KOPT-K1 (cell line): ENCODE data around the gene MDFIC.

ENCODE experiments used
- H3K27ac ChIP-seq: fragments of 200-600 bp; sonication (generic); 2 replicates; pipeline ENCODE4 v1.5.1; 2016; ENCODE audit warnings: antibody characterized with exemption, mild to moderate bottlenecking, low read depth, low read length; ENCODE audit not compliant: poor library complexity, severe bottlenecking
- H3K36me3 ChIP-seq: fragments of 200-600 bp; sonication (generic); 2 replicates; pipeline ENCODE4 v1.5.1; 2017; ENCODE audit warnings: antibody characterized with exemption, mild to moderate bottlenecking, low read length, moderate library complexity; ENCODE audit not compliant: insufficient read depth
- H3K9me3 ChIP-seq: fragments of 200-600 bp; sonication (generic); 2 replicates; pipeline ENCODE4 v1.5.1; 2017; ENCODE audit warnings: antibody characterized with exemption, low read length, mild to moderate bottlenecking; ENCODE audit not compliant: insufficient read depth, poor library complexity, severe bottlenecking

MDFIC gene

DNA sequence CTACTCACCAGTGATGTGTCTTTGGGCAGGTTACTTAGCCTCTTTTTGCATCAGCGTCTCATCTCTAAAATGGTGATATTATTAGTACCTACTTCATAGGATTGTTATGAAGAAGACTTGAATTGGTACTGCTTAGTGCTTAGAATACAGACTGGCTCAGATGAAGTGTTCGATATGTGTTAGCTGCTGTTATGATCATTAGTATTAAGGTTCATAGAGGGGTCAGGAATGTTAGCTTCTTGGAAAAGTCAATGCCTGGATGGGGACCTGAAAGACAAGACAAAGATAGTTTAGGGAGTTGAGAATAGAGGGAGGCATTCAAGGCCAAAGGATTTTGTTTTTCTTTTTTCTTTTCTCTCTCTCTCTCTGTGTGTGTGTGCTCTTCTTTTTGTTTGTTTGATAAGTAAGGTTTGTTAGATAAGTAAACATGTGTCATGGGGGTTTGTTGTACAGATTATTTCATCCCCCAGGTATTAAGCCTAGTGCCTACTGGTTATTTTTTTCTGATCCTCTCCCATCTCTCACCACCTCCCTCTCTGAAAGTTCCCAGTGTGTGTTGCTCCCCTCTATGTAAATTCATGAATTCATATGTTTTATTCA is 63.3 kb downstream of the MDFIC start:
- peaks cover 1% of the 10 kb centered on the region for H3K9me3 ChIP-seq
- no peak overlapping the region for H3K27ac ChIP-seq
- H3K36me3 ChIP-seq: peaks cover 53% of the 10 kb centered on the region

- Histone ChIP-seq H3K27ac (no peak overlapping the region), H3K9me3 (peaks cover 5% of the 10 kb centered on the region), H3K36me3 (peaks cover 56% of the 10 kb centered on the region)
Measured at GRCh38 chr7:114986190-114987180, 64.6 kb downstream of the MDFIC start.

DNA sequence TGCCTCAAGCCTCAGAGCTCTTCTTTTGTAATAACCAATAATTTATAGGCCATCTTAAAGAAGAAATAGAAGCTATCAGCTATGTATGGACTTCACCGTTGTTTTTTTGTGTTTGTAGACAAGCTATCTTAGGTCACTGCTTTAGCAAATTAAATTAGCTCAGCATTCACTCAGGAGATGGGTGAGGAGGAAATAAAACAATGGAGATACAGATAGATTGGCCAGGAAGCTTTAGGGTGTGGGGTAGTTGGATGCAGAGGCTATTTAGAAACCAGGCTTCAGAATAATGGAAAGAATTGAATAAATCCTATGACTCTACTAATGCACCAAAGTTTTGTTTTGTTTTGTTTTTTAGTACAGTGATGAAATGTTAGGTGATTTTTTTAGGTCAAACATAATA is 66.1 kb downstream of the MDFIC start:
- Histone ChIP-seq H3K36me3 (peaks cover 49% of the 10 kb centered on the region), H3K9me3 (peaks cover 10% of the 10 kb centered on the region), H3K27ac (no peak overlapping the region)

- H3K9me3 ChIP-seq: peaks cover 14% of the 10 kb centered on the region
- H3K27ac ChIP-seq: no peak overlapping the region
Measured at GRCh38 chr7:114988755-114989375, 67.0 kb downstream of the MDFIC start.

GRCh38 chr7:114989531-114989930 is 67.6 kb downstream of the MDFIC start:
- Histone ChIP-seq H3K36me3 (peaks cover 38% of the 10 kb centered on the region), H3K27ac (no peak overlapping the region), H3K9me3 (peaks cover 14% of the 10 kb centered on the region)

More at GRCh38 chr7:114988755-114989375, 67.0 kb downstream of the MDFIC start:
- peaks cover 40% of the 10 kb centered on the region for H3K36me3 ChIP-seq

DNA sequence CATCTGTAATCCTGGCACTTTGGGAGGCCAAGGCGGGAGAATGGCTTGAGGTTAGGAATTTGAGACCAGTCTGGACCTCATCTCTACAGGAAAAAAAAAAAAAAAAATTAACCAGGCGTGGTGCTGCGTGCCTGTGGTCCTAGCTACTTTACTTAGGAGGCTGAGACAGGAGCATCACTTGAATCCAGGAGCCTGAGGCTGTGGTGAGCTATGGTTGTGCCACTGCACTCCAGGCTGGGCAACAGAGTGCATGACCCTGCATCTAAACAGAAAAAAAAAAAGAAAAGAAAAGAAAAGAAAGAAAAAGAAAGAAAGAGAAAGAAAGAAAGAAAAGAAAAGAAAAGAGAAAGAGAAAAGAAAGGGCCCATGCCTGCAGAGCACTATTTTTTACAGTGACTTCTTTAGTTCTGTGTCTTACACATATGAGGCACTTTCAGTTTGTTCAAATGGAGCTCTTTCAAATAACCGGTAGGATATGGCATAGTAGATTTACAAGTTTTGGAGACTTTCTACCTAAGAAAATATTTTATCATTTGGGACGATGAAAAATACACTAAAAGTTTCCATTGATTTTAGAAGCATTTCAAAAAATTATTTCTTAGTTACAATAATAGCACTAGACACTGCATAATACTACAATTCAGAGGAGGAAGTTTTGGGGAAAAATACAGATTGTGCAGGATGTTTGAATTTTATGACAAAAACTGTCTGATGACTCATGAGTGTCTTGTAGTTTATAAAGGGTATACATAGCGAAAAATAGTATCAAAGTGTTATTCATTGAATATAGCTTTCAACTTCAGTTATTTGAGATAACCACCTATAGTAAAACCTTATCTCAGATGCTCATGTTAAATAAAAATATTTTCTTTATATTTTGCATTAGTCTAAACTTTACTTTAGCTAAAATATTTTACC is 75.9 kb downstream of the MDFIC start:
- Histone ChIP-seq H3K36me3 (peaks cover 43% of the 10 kb centered on the region), H3K27ac (peak overlapping the region; percentile 21), H3K9me3 (peaks cover 20% of the 10 kb centered on the region)

DNA sequence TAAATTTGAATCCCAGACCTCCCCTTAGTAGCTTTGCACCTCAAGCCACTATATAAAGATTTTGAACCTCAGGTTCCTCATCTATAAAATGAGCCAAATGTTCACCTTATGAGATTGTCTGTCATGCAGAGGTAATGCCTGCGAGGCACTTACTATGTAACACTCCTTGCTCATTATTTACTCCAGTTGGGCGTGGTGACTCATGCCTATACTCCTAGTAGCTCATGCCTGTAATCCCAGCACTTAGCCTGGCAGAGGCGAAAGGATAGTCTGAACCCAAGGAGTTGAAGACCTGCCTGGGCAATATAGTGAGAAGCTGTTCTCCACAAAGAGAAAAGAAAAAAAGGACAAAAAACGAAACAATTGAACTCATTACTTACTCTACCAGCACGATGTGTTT is 82.2 kb downstream of the MDFIC start:
- Histone ChIP-seq H3K9me3 (no peaks in the 10 kb centered on the region), H3K27ac (peak overlapping the region; percentile 99), H3K36me3 (peaks cover 15% of the 10 kb centered on the region; the same call in 1 of the 2 replicates)

- Histone ChIP-seq H3K36me3 (peaks cover 10% of the 10 kb centered on the region; the same call in 1 of the 2 replicates), H3K27ac (peak overlapping the region; percentile 99), H3K9me3 (no peaks in the 10 kb centered on the region)
Measured at GRCh38 chr7:115005251-115005650, 83.4 kb downstream of the MDFIC start.

- no peaks in the 10 kb centered on the region for H3K9me3 ChIP-seq
- peaks cover 5% of the 10 kb centered on the region; the same call in 1 of the 2 replicates for H3K36me3 ChIP-seq
- H3K27ac ChIP-seq: peak overlapping the region; percentile 99
Measured at GRCh38 chr7:115005953-115006352, 84.1 kb downstream of the MDFIC start.

DNA sequence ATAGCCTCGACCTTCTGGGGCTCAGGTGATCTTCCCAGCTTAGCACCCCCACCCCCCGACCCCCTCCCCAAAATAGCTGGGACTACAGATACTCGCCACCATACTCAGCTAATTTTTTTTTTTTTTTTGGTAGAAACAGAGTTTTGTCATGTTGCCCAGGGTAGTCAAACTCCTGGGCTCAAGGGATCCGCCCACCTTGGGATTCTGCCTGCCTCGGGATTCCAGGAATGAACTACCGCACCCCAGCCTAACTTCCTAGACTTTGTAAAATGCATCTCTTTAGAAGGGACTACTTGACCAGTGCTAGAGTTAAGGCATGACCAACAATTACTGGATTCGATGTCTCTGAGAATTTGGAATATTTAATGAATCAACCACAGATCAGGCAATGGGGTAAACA is 85.9 kb downstream of the MDFIC start:
- Histone ChIP-seq H3K36me3 (peaks cover 7% of the 10 kb centered on the region), H3K27ac (peak overlapping the region; percentile 99), H3K9me3 (no peaks in the 10 kb centered on the region)

DNA sequence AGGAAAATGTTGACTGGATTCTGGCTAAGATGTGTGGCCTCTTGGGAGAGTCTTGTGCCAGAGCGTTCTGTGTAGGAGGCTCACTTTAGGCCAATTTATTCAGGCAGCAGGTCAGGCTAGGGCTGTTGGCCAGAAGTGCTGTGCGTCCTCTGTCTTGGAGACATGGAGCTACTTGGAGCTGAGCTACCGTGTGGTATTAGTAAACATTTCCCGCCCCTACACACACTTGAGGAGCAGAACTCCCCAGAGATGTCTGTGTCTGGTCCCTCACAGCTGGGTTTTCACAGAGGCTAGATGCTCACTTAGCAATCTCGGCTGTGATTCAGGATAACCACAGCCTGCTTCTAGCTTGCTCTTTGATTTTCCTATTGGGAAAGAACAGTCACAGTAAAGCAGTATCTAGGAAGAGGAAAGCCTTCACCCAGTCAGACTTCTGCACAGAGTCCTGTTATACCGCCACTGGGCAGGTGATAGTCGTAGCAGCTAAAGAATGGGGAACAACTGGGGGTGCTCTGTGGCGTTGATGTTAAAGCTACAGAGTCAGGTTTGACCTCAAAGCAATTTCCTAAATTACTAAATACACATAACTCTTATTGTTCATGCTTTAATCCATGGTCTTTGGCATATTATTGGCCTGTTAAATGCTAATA is 86.7 kb downstream of the MDFIC start:
- H3K36me3 ChIP-seq: peaks cover 14% of the 10 kb centered on the region
- H3K27ac ChIP-seq: peak overlapping the region; percentile 99
- H3K9me3 ChIP-seq: peaks cover 3% of the 10 kb centered on the region

DNA sequence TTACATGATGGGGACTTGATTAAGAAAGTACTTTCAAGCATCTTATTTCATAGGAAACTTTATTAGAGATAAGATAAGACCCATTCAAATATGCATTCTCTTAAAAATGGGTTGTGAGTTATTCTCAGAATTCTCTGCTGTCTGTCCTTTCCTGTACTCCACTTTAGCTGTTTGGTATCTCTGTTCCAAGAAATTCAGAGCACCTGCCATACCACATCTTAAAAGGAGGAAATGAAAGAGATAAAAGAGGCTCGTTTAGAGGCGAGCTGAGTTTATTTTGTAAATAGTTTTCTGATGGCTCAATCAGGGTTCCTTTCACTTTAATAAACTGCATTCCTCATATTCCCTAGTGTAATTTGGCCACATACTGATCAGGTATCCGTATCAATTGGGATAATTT is 87.2 kb downstream of the MDFIC start:
- peaks cover 18% of the 10 kb centered on the region for H3K36me3 ChIP-seq
- peak overlapping the region; percentile 99 for H3K27ac ChIP-seq
- peaks cover 5% of the 10 kb centered on the region for H3K9me3 ChIP-seq

GRCh38 chr7:115009736-115010440 is 88.0 kb downstream of the MDFIC start:
- H3K9me3 ChIP-seq: peaks cover 5% of the 10 kb centered on the region
- peaks cover 18% of the 10 kb centered on the region for H3K36me3 ChIP-seq
- H3K27ac ChIP-seq: peak overlapping the region; percentile 99
